CD14-positive monocyte (primary cell): ENCODE data around the gene CCDC73. TPM values are rescaled to one million over a fixed set of nuclear protein-coding genes. Genes with fewer than 3 reads are reported as not detected.

ENCODE experiments used
- DNase-seq, 3 donors: peaks; one replicate each; pipeline ENCODE4 v3.0.0-alpha.2; 2011 to 2022
- H2AFZ ChIP-seq: 2 replicates; pipeline ENCODE4 v1.6.0; 2012; ENCODE audit warnings: mild to moderate bottlenecking, low read depth, low read length, inconsistent platforms; ENCODE audit not compliant: insufficient read depth, poor library complexity, severe bottlenecking
- H3K27ac ChIP-seq, 2 donors: 1 replicate in 1 of 2; 2 replicates in 1 of 2; pipeline ENCODE4 v1.5.1; 2012 to 2013; ENCODE audit warnings: low read length in 2 of 2, control low read depth in 1 of 2, inconsistent platforms in 1 of 2, low read depth in 1 of 2, mild to moderate bottlenecking in 1 of 2
- H3K27me3 ChIP-seq, 2 donors: one replicate each; pipeline versions ENCODE4 v1.6.0 to v1.6.1; 2011 to 2013; ENCODE audit warnings: low read length in 2 of 2; ENCODE audit not compliant: control insufficient read depth in 2 of 2, insufficient read depth in 2 of 2
- H3K36me3 ChIP-seq, 2 donors: replicated peaks in 1 of 2; 1 replicate in 1 of 2; 2 replicates in 1 of 2; pipeline versions ENCODE4 v1.5.1 to v1.6.1; 2012 to 2013; ENCODE audit warnings: low read length in 2 of 2, control low read depth in 1 of 2, inconsistent platforms in 1 of 2, mild to moderate bottlenecking in 1 of 2; ENCODE audit not compliant: insufficient read depth in 2 of 2, control insufficient read depth in 1 of 2
- H3K4me1 ChIP-seq, 2 donors: 1 replicate in 1 of 2; 2 replicates in 1 of 2; pipeline versions ENCODE4 v1.5.1 to v1.6.1; 2012 to 2013; ENCODE audit warnings: low read length in 2 of 2, control low read depth in 1 of 2, inconsistent platforms in 1 of 2, mild to moderate bottlenecking in 1 of 2, moderate library complexity in 1 of 2; ENCODE audit not compliant: insufficient read depth in 2 of 2, control insufficient read depth in 1 of 2
- H3K4me2 ChIP-seq: replicated peaks from 2 replicates; pipeline ENCODE3; 2012; ENCODE audit warnings: low read length, moderate library complexity, mild to moderate bottlenecking; ENCODE audit not compliant: poor library complexity, severe bottlenecking; ENCODE audit errors: extremely low read depth
- H3K4me3 ChIP-seq, 3 experiments: fragments of 200-600 bp in 1 of 3; sonication (generic) in 1 of 3; replicated peaks in 1 of 3; 1 replicate in 2 of 3; 2 replicates in 1 of 3; pipeline ENCODE4 v1.5.1; 2011 to 2013; ENCODE audit warnings: low read length in 3 of 3, mild to moderate bottlenecking in 3 of 3, control low read depth in 2 of 3, low read depth in 2 of 3, inconsistent platforms in 1 of 3, moderate library complexity in 1 of 3
- H3K79me2 ChIP-seq: 2 replicates; pipeline ENCODE4 v1.6.0; 2012; ENCODE audit warnings: mild to moderate bottlenecking, control low read depth, inconsistent platforms, low read length, moderate library complexity; ENCODE audit not compliant: insufficient read depth
- H3K9ac ChIP-seq: 2 replicates; pipeline ENCODE4 v1.6.0; 2017; ENCODE audit warnings: low read length, mild to moderate bottlenecking; ENCODE audit not compliant: insufficient read depth, poor library complexity, severe bottlenecking
- H3K9me3 ChIP-seq, 2 donors: replicated peaks in 1 of 2; 1 replicate in 1 of 2; 2 replicates in 1 of 2; pipeline versions ENCODE4 v1.5.1 to v1.6.1; 2012 to 2013; ENCODE audit warnings: low read length in 2 of 2, control low read depth in 1 of 2; ENCODE audit not compliant: control insufficient read depth in 1 of 2, insufficient read depth in 1 of 2
- H4K20me1 ChIP-seq: 2 replicates; pipeline ENCODE4 v1.6.0; 2012; ENCODE audit warnings: mild to moderate bottlenecking, low read length, control low read depth, moderate library complexity; ENCODE audit not compliant: insufficient read depth
- H3K27ac Mint-ChIP-seq, 7 donors: one replicate each; pipeline ENCODE4 v1.8.0; 2020; ENCODE audit warnings: mild to moderate bottlenecking in 7 of 7, mixed read lengths in 7 of 7, moderate library complexity in 6 of 7, inconsistent platforms in 2 of 7
- H3K27me3 Mint-ChIP-seq, 3 donors: one replicate each; pipeline ENCODE4 v1.8.0; 2021 to 2022; ENCODE audit warnings: low read depth in 3 of 3, mild to moderate bottlenecking in 3 of 3, mixed read lengths in 3 of 3, moderate library complexity in 3 of 3, inconsistent platforms in 1 of 3
- H3K36me3 Mint-ChIP-seq, 2 donors: one replicate each; pipeline ENCODE4 v1.8.0; 2020; ENCODE audit warnings: mixed read lengths in 2 of 2, inconsistent platforms in 1 of 2, mild to moderate bottlenecking in 1 of 2
- H3K4me1 Mint-ChIP-seq: one replicate; pipeline ENCODE4 v1.8.0; 2020; ENCODE audit warnings: mild to moderate bottlenecking, mixed read lengths
- H3K4me3 Mint-ChIP-seq, 2 donors: one replicate each; pipeline ENCODE4 v1.8.0; 2020; ENCODE audit warnings: mild to moderate bottlenecking in 2 of 2, mixed read lengths in 2 of 2, moderate library complexity in 1 of 2
- H3K9me3 Mint-ChIP-seq, 7 donors: one replicate each; pipeline ENCODE4 v1.8.0; 2020 to 2022; ENCODE audit warnings: mixed read lengths in 7 of 7, mild to moderate bottlenecking in 6 of 7, moderate library complexity in 6 of 7, inconsistent platforms in 2 of 7
- WGBS: methylation state at CpG from one replicate; pipeline ENCODE4 v1.1.5; 2013; ENCODE audit warnings: missing lambda C conversion rate; ENCODE audit not compliant: insufficient coverage; 5-methylcytosine and 5-hydroxymethylcytosine counted together
- intact Hi-C, 2 donors: fragments of 100-400 bp; cut with micrococcal nuclease; formaldehyde crosslinking; loops; one replicate each; pipeline versions ENCODE4 v1.15.0 to v1.15.1; 2023
- polyA plus RNA-seq, 3 donors: library from polyadenylated mRNA; depleted of rRNA in 1 of 3; unstranded in 2 of 3; stranded (reverse) in 1 of 3; fragments of 300-500 nt in 2 of 3; fragments of >200 nt in 1 of 3; fragmentation: Illumina TruSeq in 2 of 3; gene quantifications; 1 replicate in 2 of 3; 2 replicates in 1 of 3; pipeline ENCODE4 v1.2.3, GENCODE V29; 2012 to 2021
- TF ChIP-seq, protein P1 (sequence below): fragments of 200-600 bp; IDR thresholded peaks from one replicate; pipeline ENCODE4 v1.8.0; 2022; ENCODE audit warnings: antibody characterized with exemption, mild to moderate bottlenecking

CCDC73 gene
- polyA plus RNA-seq, 3 donors: 0.03 to 0.09 TPM; not detected in 1

- Histone ChIP-seq H3K27ac (no peak overlapping the region), H4K20me1 (no peaks in the 10 kb centered on the region), H2AFZ (no peak overlapping the region), H3K9me3 (no peaks in the 10 kb centered on the region), H3K79me2 (no peaks in the 10 kb centered on the region), H3K9ac (no peak overlapping the region), H3K4me2 (peak overlapping the region; percentile 57), H3K4me1 (peaks cover 7 to 8% of the 10 kb centered on the region in 2 donors), H3K36me3 (no peaks in the 10 kb centered on the region), H3K27me3 (no peaks in the 10 kb centered on the region), H3K4me3 (peak overlapping the region in 1 of 3 experiments; percentile 55)
- Mint-ChIP-seq H3K4me1 (peaks cover 4% of the 10 kb centered on the region), H3K27ac (no peak overlapping the region), H3K27me3 (peaks cover 0 to 2% (median 0%) of the 10 kb centered on the region in 3 donors), H3K9me3 (no peaks in the 10 kb centered on the region), H3K4me3 (no peak overlapping the region), H3K36me3 (peaks cover 3 to 7% of the 10 kb centered on the region in 2 donors)
- TF ChIP-seq, protein P1, sequence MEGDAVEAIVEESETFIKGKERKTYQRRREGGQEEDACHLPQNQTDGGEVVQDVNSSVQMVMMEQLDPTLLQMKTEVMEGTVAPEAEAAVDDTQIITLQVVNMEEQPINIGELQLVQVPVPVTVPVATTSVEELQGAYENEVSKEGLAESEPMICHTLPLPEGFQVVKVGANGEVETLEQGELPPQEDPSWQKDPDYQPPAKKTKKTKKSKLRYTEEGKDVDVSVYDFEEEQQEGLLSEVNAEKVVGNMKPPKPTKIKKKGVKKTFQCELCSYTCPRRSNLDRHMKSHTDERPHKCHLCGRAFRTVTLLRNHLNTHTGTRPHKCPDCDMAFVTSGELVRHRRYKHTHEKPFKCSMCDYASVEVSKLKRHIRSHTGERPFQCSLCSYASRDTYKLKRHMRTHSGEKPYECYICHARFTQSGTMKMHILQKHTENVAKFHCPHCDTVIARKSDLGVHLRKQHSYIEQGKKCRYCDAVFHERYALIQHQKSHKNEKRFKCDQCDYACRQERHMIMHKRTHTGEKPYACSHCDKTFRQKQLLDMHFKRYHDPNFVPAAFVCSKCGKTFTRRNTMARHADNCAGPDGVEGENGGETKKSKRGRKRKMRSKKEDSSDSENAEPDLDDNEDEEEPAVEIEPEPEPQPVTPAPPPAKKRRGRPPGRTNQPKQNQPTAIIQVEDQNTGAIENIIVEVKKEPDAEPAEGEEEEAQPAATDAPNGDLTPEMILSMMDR: no peak
- intact Hi-C loops: loop anchor here in 1 of 2 donors (2.0 to 5.0 kb wide), 2 partner anchors 42 to 415 kb away; no protein-coding TSS in a partner anchor
- 100% methylated on average over 1 of the region's 6 CpGs for WGBS
- no peak for DNase-seq
These were observed 2.1 kb downstream of the CCDC73 start for GRCh38 chr11:32792111-32792947.

- no peaks in the 10 kb centered on the region for H3K79me2 ChIP-seq
- Mint-ChIP-seq H3K4me3 (no peak overlapping the region), H3K27me3 (peaks cover 0 to 2% (median 0%) of the 10 kb centered on the region in 3 donors), H3K36me3 (peaks cover 3 to 6% of the 10 kb centered on the region in 2 donors), H3K27ac (no peak overlapping the region), H3K4me1 (peaks cover 4% of the 10 kb centered on the region), H3K9me3 (no peaks in the 10 kb centered on the region)
- no CpG with 5 or more reads among the region's 1 CpG for WGBS
- no peak overlapping the region for H2AFZ ChIP-seq
- intact Hi-C loops: loop anchor here in 1 of 2 donors (5.0 kb wide), 1 partner anchor 414 kb away; no protein-coding TSS in a partner anchor
- H3K9ac ChIP-seq: no peak overlapping the region
- no peaks in the 10 kb centered on the region for H3K27me3 ChIP-seq
- TF ChIP-seq, protein P1: no peak
- DNase-seq: no peak
- no peak overlapping the region for H3K4me2 ChIP-seq
- no peak overlapping the region for H3K27ac ChIP-seq
- H3K36me3 ChIP-seq: no peaks in the 10 kb centered on the region
- peaks cover 7 to 8% of the 10 kb centered on the region in 2 donors for H3K4me1 ChIP-seq
- no peaks in the 10 kb centered on the region for H4K20me1 ChIP-seq
- no peak overlapping the region for H3K4me3 ChIP-seq
- H3K9me3 ChIP-seq: no peaks in the 10 kb centered on the region
These were observed 3.5 kb downstream of the CCDC73 start for GRCh38 chr11:32790916-32791315.
